Dermis lymphatic vessel endothelial cell (primary cell): ENCODE results near the gene FAM90A1. TPM values are rescaled to one million over a fixed set of nuclear protein-coding genes. Genes with fewer than 3 reads are reported as not detected.

ENCODE experiments used
- total RNA-seq: library from RNA; depleted of rRNA; stranded (reverse); fragments of >200 nt; gene quantifications from 2 replicates; pipeline ENCODE4 v1.2.1, GENCODE V29; 2014

FAM90A1 gene, protein sequence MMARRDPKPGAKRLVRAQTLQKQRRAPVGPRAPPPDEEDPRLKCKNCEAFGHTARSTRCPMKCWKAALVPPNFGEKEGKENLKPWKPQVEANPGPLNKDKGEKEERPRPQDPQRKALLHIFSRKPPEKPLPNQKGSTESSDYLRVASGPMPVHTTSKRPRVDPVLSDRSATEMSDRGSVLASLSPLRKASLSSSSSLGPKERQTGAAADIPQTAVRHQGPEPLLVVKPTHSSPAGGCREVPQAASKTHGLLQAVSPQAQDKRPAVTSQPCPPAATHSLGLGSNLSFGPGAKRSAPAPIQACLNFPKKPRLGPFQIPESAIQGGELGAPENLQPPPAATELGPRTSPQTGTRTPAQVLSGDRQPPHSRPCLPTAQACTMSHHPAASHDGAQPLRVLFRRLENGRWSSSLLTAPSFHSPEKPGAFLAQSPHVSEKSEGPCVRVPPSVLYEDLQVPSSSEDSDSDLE
- total RNA-seq, result under 0.01 TPM in 1 of 2 replicates, not detected in the other

DNA sequence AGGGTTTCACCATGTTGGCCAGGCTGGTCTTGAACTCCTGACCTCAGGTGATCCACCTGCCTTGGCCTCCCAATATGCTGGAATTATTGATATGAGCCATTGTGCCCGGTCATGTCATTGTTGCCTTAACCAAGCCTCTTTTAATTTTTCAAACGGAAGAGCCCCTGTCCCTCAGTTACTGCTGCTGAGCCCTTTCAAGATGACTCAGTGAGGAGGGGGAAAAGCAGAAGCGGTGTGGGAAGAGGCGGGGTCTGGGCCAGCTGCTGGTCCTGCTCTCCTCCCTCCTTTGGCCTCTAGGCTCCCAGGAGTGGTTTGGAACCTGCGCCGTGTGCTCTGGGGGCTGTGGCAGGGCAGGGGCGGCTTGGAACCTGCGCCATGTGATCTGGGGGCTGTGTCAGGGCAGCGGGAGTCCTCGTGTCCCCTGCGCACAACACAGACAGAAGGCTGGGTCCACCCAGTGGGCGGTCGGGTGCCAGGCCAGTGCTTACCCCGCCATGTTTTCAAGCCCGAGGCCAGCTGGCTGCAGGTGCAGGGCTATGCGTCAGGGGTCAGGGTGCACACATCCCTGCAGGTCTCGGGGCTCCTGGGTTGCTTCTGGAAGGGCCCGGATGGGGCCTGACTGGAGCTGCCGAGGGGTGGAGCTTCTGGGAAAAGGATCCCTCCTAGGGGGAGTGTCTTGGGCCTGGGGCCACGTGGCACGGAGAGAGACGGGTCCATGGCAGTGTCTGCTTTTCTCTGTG, at the start of gene FAM90A1:
FAM90A1 (minus strand) TSS at position 627 of the 740 bp plus-strand sequence. CDS start 2,786 bp downstream, outside the sequence.

Other genes starting within 250 kb of the FAM90A1 start
- gene FOXJ2, start 194.9 kb downstream of the FAM90A1 start, total RNA-seq, result 4.1 and 4.2 TPM in 2 replicates
- gene C3AR1, start 161.3 kb downstream of the FAM90A1 start, total RNA-seq, result 0.11 and 0.17 TPM in 2 replicates
- 29.9 and 32.5 TPM in 2 replicates for gene NECAP1, start 145.3 kb downstream of the FAM90A1 start, total RNA-seq
- gene CLEC4A, start 104.0 kb downstream of the FAM90A1 start, total RNA-seq, result 0.43 TPM in 2 replicates
- gene ZNF705A, start 70.6 kb downstream of the FAM90A1 start, total RNA-seq, result not detected in 2 replicates
- gene CLEC6A, start 228.3 kb upstream of the FAM90A1 start, total RNA-seq, result not detected in 2 replicates